ENCODE measurements around the gene CACYBP. TPM values are rescaled to one million over a fixed set of nuclear protein-coding genes. Genes with fewer than 3 reads are reported as not detected.

The CACYBP gene
- total and polyA plus RNA-seq, 2 of the 13 experiments (the other 11 are each of a cell fraction or from before 2014, with no cell fraction given): 18.4 to 183 TPM

DNA sequence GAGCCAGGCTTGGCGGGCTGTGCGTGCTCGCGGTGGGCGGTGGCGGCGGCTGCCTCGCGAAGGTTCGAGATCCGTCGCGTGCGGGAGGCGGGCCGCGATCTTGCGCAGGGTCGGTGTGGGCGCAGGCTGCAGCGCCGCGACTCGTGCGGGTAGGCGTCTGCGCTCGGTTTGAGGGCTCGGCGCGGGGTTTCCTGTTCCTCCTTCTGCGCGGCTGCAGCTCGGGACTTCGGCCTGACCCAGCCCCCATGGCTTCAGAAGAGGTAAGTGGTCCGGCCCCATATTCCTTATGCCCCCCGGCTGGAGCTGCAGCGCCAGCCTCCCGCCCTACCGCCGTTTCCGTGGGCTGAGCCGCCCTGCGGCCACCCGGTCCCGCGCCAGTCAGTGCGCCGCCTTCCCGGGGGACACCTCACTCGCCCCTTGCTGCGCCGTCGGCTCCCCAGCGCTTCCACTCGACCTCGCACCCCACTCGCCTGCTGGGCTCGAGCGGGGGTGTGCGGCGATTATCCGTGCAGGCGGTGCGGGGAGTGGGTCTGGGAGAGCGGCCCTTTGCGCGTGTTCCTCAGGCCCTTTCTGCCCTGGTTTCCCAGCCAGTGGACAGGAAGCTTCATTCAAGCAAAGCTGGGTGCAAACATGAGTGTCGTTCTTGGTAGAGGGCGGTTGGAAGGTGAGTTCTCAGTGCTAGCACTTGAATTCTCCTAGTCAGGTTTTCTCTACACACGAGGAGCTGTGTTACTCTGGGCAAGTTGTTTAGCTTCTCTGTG lies at the start of gene CACYBP (continued):
- TF ChIP-seq, protein P1, sequence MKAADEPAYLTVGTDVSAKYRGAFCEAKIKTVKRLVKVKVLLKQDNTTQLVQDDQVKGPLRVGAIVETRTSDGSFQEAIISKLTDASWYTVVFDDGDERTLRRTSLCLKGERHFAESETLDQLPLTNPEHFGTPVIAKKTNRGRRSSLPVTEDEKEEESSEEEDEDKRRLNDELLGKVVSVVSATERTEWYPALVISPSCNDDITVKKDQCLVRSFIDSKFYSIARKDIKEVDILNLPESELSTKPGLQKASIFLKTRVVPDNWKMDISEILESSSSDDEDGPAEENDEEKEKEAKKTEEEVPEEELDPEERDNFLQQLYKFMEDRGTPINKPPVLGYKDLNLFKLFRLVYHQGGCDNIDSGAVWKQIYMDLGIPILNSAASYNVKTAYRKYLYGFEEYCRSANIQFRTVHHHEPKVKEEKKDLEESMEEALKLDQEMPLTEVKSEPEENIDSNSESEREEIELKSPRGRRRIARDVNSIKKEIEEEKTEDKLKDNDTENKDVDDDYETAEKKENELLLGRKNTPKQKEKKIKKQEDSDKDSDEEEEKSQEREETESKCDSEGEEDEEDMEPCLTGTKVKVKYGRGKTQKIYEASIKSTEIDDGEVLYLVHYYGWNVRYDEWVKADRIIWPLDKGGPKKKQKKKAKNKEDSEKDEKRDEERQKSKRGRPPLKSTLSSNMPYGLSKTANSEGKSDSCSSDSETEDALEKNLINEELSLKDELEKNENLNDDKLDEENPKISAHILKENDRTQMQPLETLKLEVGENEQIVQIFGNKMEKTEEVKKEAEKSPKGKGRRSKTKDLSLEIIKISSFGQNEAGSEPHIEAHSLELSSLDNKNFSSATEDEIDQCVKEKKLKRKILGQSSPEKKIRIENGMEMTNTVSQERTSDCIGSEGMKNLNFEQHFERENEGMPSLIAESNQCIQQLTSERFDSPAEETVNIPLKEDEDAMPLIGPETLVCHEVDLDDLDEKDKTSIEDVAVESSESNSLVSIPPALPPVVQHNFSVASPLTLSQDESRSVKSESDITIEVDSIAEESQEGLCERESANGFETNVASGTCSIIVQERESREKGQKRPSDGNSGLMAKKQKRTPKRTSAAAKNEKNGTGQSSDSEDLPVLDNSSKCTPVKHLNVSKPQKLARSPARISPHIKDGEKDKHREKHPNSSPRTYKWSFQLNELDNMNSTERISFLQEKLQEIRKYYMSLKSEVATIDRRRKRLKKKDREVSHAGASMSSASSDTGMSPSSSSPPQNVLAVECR (CRISPR knock-in tag; IDR thresholded peaks at IDR 0.05; ENCODE audit: borderline replicate concordance): peak; percentile 84
- TF ChIP-seq SALL1 (CRISPR knock-in tag; IDR thresholded peaks at IDR 0.05) (peak; percentile 90), ZNF543 (CRISPR knock-in tag; IDR thresholded peaks at IDR 0.05) (peak; percentile 91), ZFYVE20 (CRISPR knock-in tag; IDR thresholded peaks at IDR 0.05; ENCODE audit: borderline replicate concordance, low read depth) (peak; percentile 93), ZNF446 (CRISPR knock-in tag; IDR thresholded peaks at IDR 0.05) (peak; percentile 50; the same call in 1 of the 2 replicates), ZBTB44 (CRISPR knock-in tag; IDR thresholded peaks at IDR 0.05) (0 out of 2 replicates have a peak, but pooled peaks have one; percentile 36), HCFC1 (IDR thresholded peaks at IDR 0.05; ENCODE audit: low read depth, low read length) (no peak), ZNF776 (CRISPR knock-in tag; IDR thresholded peaks at IDR 0.05) (0 out of 2 replicates have a peak, but pooled peaks have one; percentile 34), ZNF12 (CRISPR knock-in tag; IDR thresholded peaks at IDR 0.05) (0 out of 2 replicates have a peak, but pooled peaks have one; percentile 36)
- TF ChIP-seq, protein P2, sequence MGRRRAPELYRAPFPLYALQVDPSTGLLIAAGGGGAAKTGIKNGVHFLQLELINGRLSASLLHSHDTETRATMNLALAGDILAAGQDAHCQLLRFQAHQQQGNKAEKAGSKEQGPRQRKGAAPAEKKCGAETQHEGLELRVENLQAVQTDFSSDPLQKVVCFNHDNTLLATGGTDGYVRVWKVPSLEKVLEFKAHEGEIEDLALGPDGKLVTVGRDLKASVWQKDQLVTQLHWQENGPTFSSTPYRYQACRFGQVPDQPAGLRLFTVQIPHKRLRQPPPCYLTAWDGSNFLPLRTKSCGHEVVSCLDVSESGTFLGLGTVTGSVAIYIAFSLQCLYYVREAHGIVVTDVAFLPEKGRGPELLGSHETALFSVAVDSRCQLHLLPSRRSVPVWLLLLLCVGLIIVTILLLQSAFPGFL (CRISPR knock-in tag; IDR thresholded peaks at IDR 0.05): peak; percentile 78
- TF ChIP-seq, protein P3, sequence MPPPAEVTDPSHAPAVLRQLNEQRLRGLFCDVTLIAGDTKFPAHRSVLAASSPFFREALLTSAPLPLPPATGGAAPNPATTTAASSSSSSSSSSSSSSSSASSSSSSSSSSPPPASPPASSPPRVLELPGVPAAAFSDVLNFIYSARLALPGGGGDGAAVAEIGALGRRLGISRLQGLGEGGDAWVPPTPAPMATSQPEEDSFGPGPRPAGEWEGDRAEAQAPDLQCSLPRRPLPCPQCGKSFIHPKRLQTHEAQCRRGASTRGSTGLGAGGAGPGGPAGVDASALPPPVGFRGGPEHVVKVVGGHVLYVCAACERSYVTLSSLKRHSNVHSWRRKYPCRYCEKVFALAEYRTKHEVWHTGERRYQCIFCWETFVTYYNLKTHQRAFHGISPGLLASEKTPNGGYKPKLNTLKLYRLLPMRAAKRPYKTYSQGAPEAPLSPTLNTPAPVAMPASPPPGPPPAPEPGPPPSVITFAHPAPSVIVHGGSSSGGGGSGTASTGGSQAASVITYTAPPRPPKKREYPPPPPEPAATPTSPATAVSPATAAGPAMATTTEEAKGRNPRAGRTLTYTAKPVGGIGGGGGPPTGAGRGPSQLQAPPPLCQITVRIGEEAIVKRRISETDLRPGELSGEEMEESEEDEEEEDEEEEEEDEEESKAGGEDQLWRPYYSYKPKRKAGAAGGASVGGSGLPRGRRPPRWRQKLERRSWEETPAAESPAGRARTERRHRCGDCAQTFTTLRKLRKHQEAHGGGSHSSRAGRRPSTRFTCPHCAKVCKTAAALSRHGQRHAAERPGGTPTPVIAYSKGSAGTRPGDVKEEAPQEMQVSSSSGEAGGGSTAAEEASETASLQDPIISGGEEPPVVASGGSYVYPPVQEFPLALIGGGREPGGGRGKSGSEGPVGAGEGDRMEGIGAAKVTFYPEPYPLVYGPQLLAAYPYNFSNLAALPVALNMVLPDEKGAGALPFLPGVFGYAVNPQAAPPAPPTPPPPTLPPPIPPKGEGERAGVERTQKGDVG (CRISPR knock-in tag; IDR thresholded peaks at IDR 0.05; ENCODE audit: borderline replicate concordance): peak; percentile 76
- TF ChIP-seq, protein P4, sequence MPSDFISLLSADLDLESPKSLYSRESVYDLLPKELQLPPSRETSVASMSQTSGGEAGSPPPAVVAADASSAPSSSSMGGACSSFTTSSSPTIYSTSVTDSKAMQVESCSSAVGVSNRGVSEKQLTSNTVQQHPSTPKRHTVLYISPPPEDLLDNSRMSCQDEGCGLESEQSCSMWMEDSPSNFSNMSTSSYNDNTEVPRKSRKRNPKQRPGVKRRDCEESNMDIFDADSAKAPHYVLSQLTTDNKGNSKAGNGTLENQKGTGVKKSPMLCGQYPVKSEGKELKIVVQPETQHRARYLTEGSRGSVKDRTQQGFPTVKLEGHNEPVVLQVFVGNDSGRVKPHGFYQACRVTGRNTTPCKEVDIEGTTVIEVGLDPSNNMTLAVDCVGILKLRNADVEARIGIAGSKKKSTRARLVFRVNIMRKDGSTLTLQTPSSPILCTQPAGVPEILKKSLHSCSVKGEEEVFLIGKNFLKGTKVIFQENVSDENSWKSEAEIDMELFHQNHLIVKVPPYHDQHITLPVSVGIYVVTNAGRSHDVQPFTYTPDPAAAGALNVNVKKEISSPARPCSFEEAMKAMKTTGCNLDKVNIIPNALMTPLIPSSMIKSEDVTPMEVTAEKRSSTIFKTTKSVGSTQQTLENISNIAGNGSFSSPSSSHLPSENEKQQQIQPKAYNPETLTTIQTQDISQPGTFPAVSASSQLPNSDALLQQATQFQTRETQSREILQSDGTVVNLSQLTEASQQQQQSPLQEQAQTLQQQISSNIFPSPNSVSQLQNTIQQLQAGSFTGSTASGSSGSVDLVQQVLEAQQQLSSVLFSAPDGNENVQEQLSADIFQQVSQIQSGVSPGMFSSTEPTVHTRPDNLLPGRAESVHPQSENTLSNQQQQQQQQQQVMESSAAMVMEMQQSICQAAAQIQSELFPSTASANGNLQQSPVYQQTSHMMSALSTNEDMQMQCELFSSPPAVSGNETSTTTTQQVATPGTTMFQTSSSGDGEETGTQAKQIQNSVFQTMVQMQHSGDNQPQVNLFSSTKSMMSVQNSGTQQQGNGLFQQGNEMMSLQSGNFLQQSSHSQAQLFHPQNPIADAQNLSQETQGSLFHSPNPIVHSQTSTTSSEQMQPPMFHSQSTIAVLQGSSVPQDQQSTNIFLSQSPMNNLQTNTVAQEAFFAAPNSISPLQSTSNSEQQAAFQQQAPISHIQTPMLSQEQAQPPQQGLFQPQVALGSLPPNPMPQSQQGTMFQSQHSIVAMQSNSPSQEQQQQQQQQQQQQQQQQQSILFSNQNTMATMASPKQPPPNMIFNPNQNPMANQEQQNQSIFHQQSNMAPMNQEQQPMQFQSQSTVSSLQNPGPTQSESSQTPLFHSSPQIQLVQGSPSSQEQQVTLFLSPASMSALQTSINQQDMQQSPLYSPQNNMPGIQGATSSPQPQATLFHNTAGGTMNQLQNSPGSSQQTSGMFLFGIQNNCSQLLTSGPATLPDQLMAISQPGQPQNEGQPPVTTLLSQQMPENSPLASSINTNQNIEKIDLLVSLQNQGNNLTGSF (CRISPR knock-in tag; IDR thresholded peaks at IDR 0.05): peak; percentile 70

Data from HepG2 (cell line).